ENCODE data around the gene B4GALT5. TPM values are rescaled to one million over a fixed set of nuclear protein-coding genes. Genes with fewer than 3 reads are reported as not detected.

B4GALT5 gene
- polyA plus RNA-seq, 3 donors: 2.4 to 18.3 (median 2.7) TPM

GRCh38 chr20:49672096-49672664, 41.5 kb downstream of the B4GALT5 start:
- H3K27ac ChIP-seq (ENCODE audit: low read depth in 1 of 2, low read length in 2 of 2): peak overlapping the region in 1 of 2 donors; percentile 34

GRCh38 chr20:49671433-49671832, 42.2 kb downstream of the B4GALT5 start:
- Mint-ChIP-seq H3K27ac (peak overlapping the region in 1 of 7 donors; percentile 6), H3K4me3 (no peak overlapping the region), H3K36me3 (peaks cover 3 to 8% of the 10 kb centered on the region in 2 donors), H3K4me1 (peaks cover 59% of the 10 kb centered on the region), H3K9me3 (peaks cover 0 to 1% (median 0%) of the 10 kb centered on the region in 7 donors), H3K27me3 (ENCODE audit: low read depth in 3 of 3) (no peaks in the 10 kb centered on the region)
- H3K79me2 ChIP-seq (ENCODE audit: insufficient read depth, low read length): peaks cover 100% of the 10 kb centered on the region
- H3K36me3 ChIP-seq (replicated peaks in 1 of 2; ENCODE audit: control insufficient read depth in 1 of 2, insufficient read depth in 2 of 2, low read length in 2 of 2): no peaks in the 10 kb centered on the region
- intact Hi-C loops (cut with micrococcal nuclease): no loop called here
- WGBS (ENCODE audit: insufficient coverage): no CpG with 5 or more reads among the region's 1 CpG
- H3K9me3 ChIP-seq (replicated peaks in 1 of 2; ENCODE audit: control insufficient read depth in 1 of 2, insufficient read depth in 1 of 2, low read length in 2 of 2): no peaks in the 10 kb centered on the region
- no peak overlapping the region for H3K27ac ChIP-seq (ENCODE audit: low read depth in 1 of 2, low read length in 2 of 2)
- no peaks in the 10 kb centered on the region for H3K27me3 ChIP-seq (ENCODE audit: control insufficient read depth in 2 of 2, insufficient read depth in 2 of 2, low read length in 2 of 2)
- peaks cover 97% of the 10 kb centered on the region for H4K20me1 ChIP-seq (ENCODE audit: insufficient read depth, low read length)
- peaks cover 38 to 48% of the 10 kb centered on the region in 2 donors for H3K4me1 ChIP-seq (ENCODE audit: control insufficient read depth in 1 of 2, insufficient read depth in 2 of 2, low read length in 2 of 2)
- H3K4me2 ChIP-seq (replicated peaks; ENCODE audit: extremely low read depth, low read length, poor library complexity, severe bottlenecking): no peak overlapping the region
- TF ChIP-seq, protein P1, sequence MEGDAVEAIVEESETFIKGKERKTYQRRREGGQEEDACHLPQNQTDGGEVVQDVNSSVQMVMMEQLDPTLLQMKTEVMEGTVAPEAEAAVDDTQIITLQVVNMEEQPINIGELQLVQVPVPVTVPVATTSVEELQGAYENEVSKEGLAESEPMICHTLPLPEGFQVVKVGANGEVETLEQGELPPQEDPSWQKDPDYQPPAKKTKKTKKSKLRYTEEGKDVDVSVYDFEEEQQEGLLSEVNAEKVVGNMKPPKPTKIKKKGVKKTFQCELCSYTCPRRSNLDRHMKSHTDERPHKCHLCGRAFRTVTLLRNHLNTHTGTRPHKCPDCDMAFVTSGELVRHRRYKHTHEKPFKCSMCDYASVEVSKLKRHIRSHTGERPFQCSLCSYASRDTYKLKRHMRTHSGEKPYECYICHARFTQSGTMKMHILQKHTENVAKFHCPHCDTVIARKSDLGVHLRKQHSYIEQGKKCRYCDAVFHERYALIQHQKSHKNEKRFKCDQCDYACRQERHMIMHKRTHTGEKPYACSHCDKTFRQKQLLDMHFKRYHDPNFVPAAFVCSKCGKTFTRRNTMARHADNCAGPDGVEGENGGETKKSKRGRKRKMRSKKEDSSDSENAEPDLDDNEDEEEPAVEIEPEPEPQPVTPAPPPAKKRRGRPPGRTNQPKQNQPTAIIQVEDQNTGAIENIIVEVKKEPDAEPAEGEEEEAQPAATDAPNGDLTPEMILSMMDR (IDR thresholded peaks at IDR 0.05): no peak
- no peak overlapping the region for H2AFZ ChIP-seq (ENCODE audit: insufficient read depth, low read depth, low read length, poor library complexity, severe bottlenecking)
- H3K4me3 ChIP-seq (replicated peaks in 1 of 3; ENCODE audit: low read depth in 2 of 3, low read length in 3 of 3): no peak overlapping the region
- no peak for DNase-seq
- H3K9ac ChIP-seq (ENCODE audit: insufficient read depth, low read length, poor library complexity, severe bottlenecking): no peak overlapping the region

More at GRCh38 chr20:49672096-49672664, 41.5 kb downstream of the B4GALT5 start:
- Histone ChIP-seq H4K20me1 (ENCODE audit: insufficient read depth, low read length) (peaks cover 97% of the 10 kb centered on the region), H3K9me3 (replicated peaks in 1 of 2; ENCODE audit: control insufficient read depth in 1 of 2, insufficient read depth in 1 of 2, low read length in 2 of 2) (no peaks in the 10 kb centered on the region), H3K4me1 (ENCODE audit: control insufficient read depth in 1 of 2, insufficient read depth in 2 of 2, low read length in 2 of 2) (peaks cover 46 to 55% of the 10 kb centered on the region in 2 donors), H3K9ac (ENCODE audit: insufficient read depth, low read length, poor library complexity, severe bottlenecking) (no peak overlapping the region), H3K27me3 (ENCODE audit: control insufficient read depth in 2 of 2, insufficient read depth in 2 of 2, low read length in 2 of 2) (no peaks in the 10 kb centered on the region), H2AFZ (ENCODE audit: insufficient read depth, low read depth, low read length, poor library complexity, severe bottlenecking) (no peak overlapping the region), H3K36me3 (replicated peaks in 1 of 2; ENCODE audit: control insufficient read depth in 1 of 2, insufficient read depth in 2 of 2, low read length in 2 of 2) (no peaks in the 10 kb centered on the region), H3K79me2 (ENCODE audit: insufficient read depth, low read length) (peaks cover 100% of the 10 kb centered on the region), H3K4me3 (replicated peaks in 1 of 3; ENCODE audit: low read depth in 2 of 3, low read length in 3 of 3) (no peak overlapping the region), H3K4me2 (replicated peaks; ENCODE audit: extremely low read depth, low read length, poor library complexity, severe bottlenecking) (no peak overlapping the region)
- DNase-seq: no peak
- Mint-ChIP-seq H3K27me3 (ENCODE audit: low read depth in 3 of 3) (peaks cover 0 to 1% (median 0%) of the 10 kb centered on the region in 3 donors), H3K4me3 (no peak overlapping the region), H3K9me3 (peaks cover 0 to 3% (median 0%) of the 10 kb centered on the region in 7 donors), H3K4me1 (peaks cover 67% of the 10 kb centered on the region), H3K36me3 (peaks cover 3 to 8% of the 10 kb centered on the region in 2 donors), H3K27ac (peak overlapping the region in 1 of 7 donors; percentile 22)
- intact Hi-C loops (cut with micrococcal nuclease): no loop called here
- 33% methylated on average over 1 of the region's 2 CpGs for WGBS (ENCODE audit: insufficient coverage)
- TF ChIP-seq, protein P1 (IDR thresholded peaks at IDR 0.05): no peak

Data from CD14-positive monocyte (primary cell).